ENCODE measurements around the gene CFD. TPM values are rescaled to one million over a fixed set of nuclear protein-coding genes. Genes with fewer than 3 reads are reported as not detected.
"Not testable (repeated sequence)": the region's sequence is repeated elsewhere in the genome, so short reads cannot be mapped to it uniquely, and the experiment has no call there.

CFD gene
- total RNA-seq, 2 donors from 2014 or later = 0.53 TPM; not detected in 1

- H3K36me3 Mint-ChIP-seq = no peaks in the 10 kb centered on the region
- H3K9me3 Mint-ChIP-seq = no peaks in the 10 kb centered on the region
- H3K4me1 Mint-ChIP-seq (ENCODE audit: low read depth in 2 of 2) = peaks cover 0 to 2% of the 10 kb centered on the region in 2 donors
- ATAC-seq = no peak
- no peak for DNase-seq (ENCODE audit: low spot score)
- no peak overlapping the region for H3K4me3 Mint-ChIP-seq
- no peaks in the 10 kb centered on the region for H3K27me3 Mint-ChIP-seq
- H3K27ac Mint-ChIP-seq = no peak overlapping the region
Observed at GRCh38 chr19:876780-877314, 17.4 kb downstream of the CFD start.

- not testable (repeated sequence) for H3K27ac Mint-ChIP-seq, H3K27me3 Mint-ChIP-seq, ATAC-seq
Observed at GRCh38 chr19:877992-878660, 18.7 kb downstream of the CFD start.

GRCh38 chr19:878751-879561, 19.5 kb downstream of the CFD start:
- not testable (repeated sequence) for DNase-seq (ENCODE audit: low spot score); H3K27me3 Mint-ChIP-seq; H3K27ac Mint-ChIP-seq; ATAC-seq; H3K4me1 Mint-ChIP-seq (ENCODE audit: low read depth in 2 of 2); H3K9me3 Mint-ChIP-seq; H3K4me3 Mint-ChIP-seq; H3K36me3 Mint-ChIP-seq

More at GRCh38 chr19:877992-878660, 18.7 kb downstream of the CFD start:
- H3K4me1 Mint-ChIP-seq (ENCODE audit: low read depth in 2 of 2); DNase-seq (ENCODE audit: low spot score); H3K4me3 Mint-ChIP-seq; H3K36me3 Mint-ChIP-seq; H3K9me3 Mint-ChIP-seq: not testable (repeated sequence)

- H3K4me3 Mint-ChIP-seq = no peak overlapping the region
- ATAC-seq = no peak
Observed at GRCh38 chr19:879711-880438, 20.4 kb downstream of the CFD start.

GRCh38 chr19:881385-882071, 22.1 kb downstream of the CFD start:
- Mint-ChIP-seq H3K36me3 (no peaks in the 10 kb centered on the region), H3K4me1 (ENCODE audit: low read depth in 2 of 2) (no peaks in the 10 kb centered on the region), H3K4me3 (no peak overlapping the region), H3K27ac (no peak overlapping the region), H3K9me3 (no peaks in the 10 kb centered on the region), H3K27me3 (no peaks in the 10 kb centered on the region)
- ATAC-seq (no peak), DNase-seq (ENCODE audit: low spot score) (no peak)

More at GRCh38 chr19:879711-880438, 20.4 kb downstream of the CFD start:
- no peak overlapping the region for H3K27ac Mint-ChIP-seq
- H3K9me3 Mint-ChIP-seq = no peaks in the 10 kb centered on the region
- H3K36me3 Mint-ChIP-seq = no peaks in the 10 kb centered on the region
- DNase-seq (ENCODE audit: low spot score) = no peak
- no peaks in the 10 kb centered on the region for H3K27me3 Mint-ChIP-seq
- H3K4me1 Mint-ChIP-seq (ENCODE audit: low read depth in 2 of 2) = no peaks in the 10 kb centered on the region

GRCh38 chr19:882871-883497, 23.5 kb downstream of the CFD start:
- H3K4me1 Mint-ChIP-seq (ENCODE audit: low read depth in 2 of 2) = no peaks in the 10 kb centered on the region

GRCh38 chr19:883661-884211, 24.3 kb downstream of the CFD start:
- ATAC-seq (peak in 1 of 2 donors; percentile 4), DNase-seq (ENCODE audit: low spot score) (no peak)
- Mint-ChIP-seq H3K4me3 (no peak overlapping the region), H3K27ac (no peak overlapping the region), H3K36me3 (no peaks in the 10 kb centered on the region), H3K27me3 (no peaks in the 10 kb centered on the region), H3K4me1 (ENCODE audit: low read depth in 2 of 2) (no peaks in the 10 kb centered on the region), H3K9me3 (no peaks in the 10 kb centered on the region)

More at GRCh38 chr19:882871-883497, 23.5 kb downstream of the CFD start:
- Mint-ChIP-seq H3K4me3 (no peak overlapping the region), H3K27ac (no peak overlapping the region), H3K36me3 (no peaks in the 10 kb centered on the region), H3K27me3 (no peaks in the 10 kb centered on the region), H3K9me3 (no peaks in the 10 kb centered on the region)
- ATAC-seq (no peak), DNase-seq (ENCODE audit: low spot score) (no peak)

GRCh38 chr19:884420-885211, 25.2 kb downstream of the CFD start:
- Mint-ChIP-seq H3K9me3 (no peaks in the 10 kb centered on the region), H3K4me1 (ENCODE audit: low read depth in 2 of 2) (no peaks in the 10 kb centered on the region), H3K4me3 (no peak overlapping the region), H3K27ac (no peak overlapping the region), H3K36me3 (no peaks in the 10 kb centered on the region), H3K27me3 (no peaks in the 10 kb centered on the region)
- DNase-seq (ENCODE audit: low spot score) = no peak
- peak in 1 of 2 donors; percentile 3 for ATAC-seq

- no peaks in the 10 kb centered on the region for H3K36me3 Mint-ChIP-seq
- DNase-seq (ENCODE audit: low spot score) = no peak
- H3K27me3 Mint-ChIP-seq = no peaks in the 10 kb centered on the region
- no peak overlapping the region for H3K4me3 Mint-ChIP-seq
- no peak for ATAC-seq
- no peaks in the 10 kb centered on the region for H3K4me1 Mint-ChIP-seq (ENCODE audit: low read depth in 2 of 2)
- no peaks in the 10 kb centered on the region for H3K9me3 Mint-ChIP-seq
- no peak overlapping the region for H3K27ac Mint-ChIP-seq
Observed at GRCh38 chr19:885536-886224, 26.2 kb downstream of the CFD start.

GRCh38 chr19:887072-887471, 27.6 kb downstream of the CFD start:
- no peak for DNase-seq (ENCODE audit: low spot score)
- Mint-ChIP-seq H3K36me3 (no peaks in the 10 kb centered on the region), H3K4me1 (ENCODE audit: low read depth in 2 of 2) (peaks cover under 1% of the 10 kb centered on the region in 2 donors), H3K4me3 (no peak overlapping the region), H3K9me3 (no peaks in the 10 kb centered on the region), H3K27ac (no peak overlapping the region), H3K27me3 (no peaks in the 10 kb centered on the region)
- no peak for ATAC-seq

GRCh38 chr19:887599-887998, 28.1 kb downstream of the CFD start:
- no peak for ATAC-seq
- H3K4me1 Mint-ChIP-seq (ENCODE audit: low read depth in 2 of 2) = peaks cover 2 to 4% of the 10 kb centered on the region in 2 donors
- no peaks in the 10 kb centered on the region for H3K36me3 Mint-ChIP-seq
- H3K4me3 Mint-ChIP-seq = no peak overlapping the region
- no peak for DNase-seq (ENCODE audit: low spot score)
- H3K27ac Mint-ChIP-seq = no peak overlapping the region
- no peaks in the 10 kb centered on the region for H3K9me3 Mint-ChIP-seq
- no peaks in the 10 kb centered on the region for H3K27me3 Mint-ChIP-seq
